ENCODE data around the gene SMG7. TPM values are rescaled to one million over a fixed set of nuclear protein-coding genes. Genes with fewer than 3 reads are reported as not detected.

The SMG7 gene
- total and polyA plus RNA-seq, 10 of the 15 experiments (the other 5 are each of a cell fraction or from before 2014, with no cell fraction given), result 9.5 to 65.4 (median 42.7) TPM

DNA sequence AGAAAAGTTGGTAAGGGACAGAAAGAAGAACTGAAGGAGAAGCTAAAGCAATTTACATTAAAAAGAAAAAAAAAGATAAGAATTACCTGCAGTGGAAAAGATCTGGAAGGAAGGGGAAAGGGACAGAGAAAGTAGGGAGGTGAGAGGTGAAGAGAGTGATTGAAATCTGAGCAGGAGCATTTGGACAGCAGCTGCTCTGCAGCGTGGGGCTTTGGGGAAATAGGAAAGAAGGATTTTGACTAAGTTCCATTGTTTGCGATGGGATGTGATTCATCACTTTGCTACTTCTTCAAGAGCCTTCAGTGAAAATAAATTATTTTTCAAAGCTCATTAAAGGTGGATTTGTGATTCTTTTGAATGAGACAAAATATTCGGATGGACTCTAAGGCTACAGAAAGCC lies 28.1 kb upstream of the SMG7 start:
- in situ Hi-C loops (cut with MboI), result no loop called here
- no peak for ATAC-seq
- RAD21 ChIA-PET (ENCODE audit: unreplicated experiment), result no interaction called here
- no peak for TF ChIP-seq JUND (IDR thresholded peaks at IDR 0.05; ENCODE audit: low read depth, low read length)
- no peak for TF ChIP-seq ZNF384 (IDR thresholded peaks at IDR 0.05; ENCODE audit: borderline replicate concordance, low read depth, low read length)
- no peak for TF ChIP-seq BMI1 (IDR thresholded peaks at IDR 0.05; ENCODE audit: borderline replicate concordance)
- TF ChIP-seq, protein P1, sequence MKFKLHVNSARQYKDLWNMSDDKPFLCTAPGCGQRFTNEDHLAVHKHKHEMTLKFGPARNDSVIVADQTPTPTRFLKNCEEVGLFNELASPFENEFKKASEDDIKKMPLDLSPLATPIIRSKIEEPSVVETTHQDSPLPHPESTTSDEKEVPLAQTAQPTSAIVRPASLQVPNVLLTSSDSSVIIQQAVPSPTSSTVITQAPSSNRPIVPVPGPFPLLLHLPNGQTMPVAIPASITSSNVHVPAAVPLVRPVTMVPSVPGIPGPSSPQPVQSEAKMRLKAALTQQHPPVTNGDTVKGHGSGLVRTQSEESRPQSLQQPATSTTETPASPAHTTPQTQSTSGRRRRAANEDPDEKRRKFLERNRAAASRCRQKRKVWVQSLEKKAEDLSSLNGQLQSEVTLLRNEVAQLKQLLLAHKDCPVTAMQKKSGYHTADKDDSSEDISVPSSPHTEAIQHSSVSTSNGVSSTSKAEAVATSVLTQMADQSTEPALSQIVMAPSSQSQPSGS (IDR thresholded peaks at IDR 0.05; ENCODE audit: low read length), result no peak
- no peak for TF ChIP-seq MXI1 (IDR thresholded peaks at IDR 0.05; ENCODE audit: low read depth, low read length)
- TF ChIP-seq, protein P2, sequence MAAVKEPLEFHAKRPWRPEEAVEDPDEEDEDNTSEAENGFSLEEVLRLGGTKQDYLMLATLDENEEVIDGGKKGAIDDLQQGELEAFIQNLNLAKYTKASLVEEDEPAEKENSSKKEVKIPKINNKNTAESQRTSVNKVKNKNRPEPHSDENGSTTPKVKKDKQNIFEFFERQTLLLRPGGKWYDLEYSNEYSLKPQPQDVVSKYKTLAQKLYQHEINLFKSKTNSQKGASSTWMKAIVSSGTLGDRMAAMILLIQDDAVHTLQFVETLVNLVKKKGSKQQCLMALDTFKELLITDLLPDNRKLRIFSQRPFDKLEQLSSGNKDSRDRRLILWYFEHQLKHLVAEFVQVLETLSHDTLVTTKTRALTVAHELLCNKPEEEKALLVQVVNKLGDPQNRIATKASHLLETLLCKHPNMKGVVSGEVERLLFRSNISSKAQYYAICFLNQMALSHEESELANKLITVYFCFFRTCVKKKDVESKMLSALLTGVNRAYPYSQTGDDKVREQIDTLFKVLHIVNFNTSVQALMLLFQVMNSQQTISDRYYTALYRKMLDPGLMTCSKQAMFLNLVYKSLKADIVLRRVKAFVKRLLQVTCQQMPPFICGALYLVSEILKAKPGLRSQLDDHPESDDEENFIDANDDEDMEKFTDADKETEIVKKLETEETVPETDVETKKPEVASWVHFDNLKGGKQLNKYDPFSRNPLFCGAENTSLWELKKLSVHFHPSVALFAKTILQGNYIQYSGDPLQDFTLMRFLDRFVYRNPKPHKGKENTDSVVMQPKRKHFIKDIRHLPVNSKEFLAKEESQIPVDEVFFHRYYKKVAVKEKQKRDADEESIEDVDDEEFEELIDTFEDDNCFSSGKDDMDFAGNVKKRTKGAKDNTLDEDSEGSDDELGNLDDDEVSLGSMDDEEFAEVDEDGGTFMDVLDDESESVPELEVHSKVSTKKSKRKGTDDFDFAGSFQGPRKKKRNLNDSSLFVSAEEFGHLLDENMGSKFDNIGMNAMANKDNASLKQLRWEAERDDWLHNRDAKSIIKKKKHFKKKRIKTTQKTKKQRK (IDR thresholded peaks at IDR 0.05; ENCODE audit: low read depth, low read length), result no peak
- no peak for TF ChIP-seq SIN3A (IDR thresholded peaks at IDR 0.05; ENCODE audit: low read depth, low read length)
- TF ChIP-seq CEBPB (IDR thresholded peaks at IDR 0.05; ENCODE audit: borderline replicate concordance in 1 of 2, low read depth in 2 of 2, low read length in 2 of 2), result no peak
- TF ChIP-seq, protein P3, sequence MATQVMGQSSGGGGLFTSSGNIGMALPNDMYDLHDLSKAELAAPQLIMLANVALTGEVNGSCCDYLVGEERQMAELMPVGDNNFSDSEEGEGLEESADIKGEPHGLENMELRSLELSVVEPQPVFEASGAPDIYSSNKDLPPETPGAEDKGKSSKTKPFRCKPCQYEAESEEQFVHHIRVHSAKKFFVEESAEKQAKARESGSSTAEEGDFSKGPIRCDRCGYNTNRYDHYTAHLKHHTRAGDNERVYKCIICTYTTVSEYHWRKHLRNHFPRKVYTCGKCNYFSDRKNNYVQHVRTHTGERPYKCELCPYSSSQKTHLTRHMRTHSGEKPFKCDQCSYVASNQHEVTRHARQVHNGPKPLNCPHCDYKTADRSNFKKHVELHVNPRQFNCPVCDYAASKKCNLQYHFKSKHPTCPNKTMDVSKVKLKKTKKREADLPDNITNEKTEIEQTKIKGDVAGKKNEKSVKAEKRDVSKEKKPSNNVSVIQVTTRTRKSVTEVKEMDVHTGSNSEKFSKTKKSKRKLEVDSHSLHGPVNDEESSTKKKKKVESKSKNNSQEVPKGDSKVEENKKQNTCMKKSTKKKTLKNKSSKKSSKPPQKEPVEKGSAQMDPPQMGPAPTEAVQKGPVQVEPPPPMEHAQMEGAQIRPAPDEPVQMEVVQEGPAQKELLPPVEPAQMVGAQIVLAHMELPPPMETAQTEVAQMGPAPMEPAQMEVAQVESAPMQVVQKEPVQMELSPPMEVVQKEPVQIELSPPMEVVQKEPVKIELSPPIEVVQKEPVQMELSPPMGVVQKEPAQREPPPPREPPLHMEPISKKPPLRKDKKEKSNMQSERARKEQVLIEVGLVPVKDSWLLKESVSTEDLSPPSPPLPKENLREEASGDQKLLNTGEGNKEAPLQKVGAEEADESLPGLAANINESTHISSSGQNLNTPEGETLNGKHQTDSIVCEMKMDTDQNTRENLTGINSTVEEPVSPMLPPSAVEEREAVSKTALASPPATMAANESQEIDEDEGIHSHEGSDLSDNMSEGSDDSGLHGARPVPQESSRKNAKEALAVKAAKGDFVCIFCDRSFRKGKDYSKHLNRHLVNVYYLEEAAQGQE (IDR thresholded peaks at IDR 0.05; ENCODE audit: low read depth, low read length), result no peak
- no peak for TF ChIP-seq NR2C1 (IDR thresholded peaks at IDR 0.05)
- TF ChIP-seq RELA (IDR thresholded peaks at IDR 0.05; ENCODE audit: borderline replicate concordance, partially characterized antibody), result no peak
- TF ChIP-seq SIX5 (IDR thresholded peaks at IDR 0.05; ENCODE audit: low read depth, low read length, severe bottlenecking), result no peak
- TF ChIP-seq, protein P4, sequence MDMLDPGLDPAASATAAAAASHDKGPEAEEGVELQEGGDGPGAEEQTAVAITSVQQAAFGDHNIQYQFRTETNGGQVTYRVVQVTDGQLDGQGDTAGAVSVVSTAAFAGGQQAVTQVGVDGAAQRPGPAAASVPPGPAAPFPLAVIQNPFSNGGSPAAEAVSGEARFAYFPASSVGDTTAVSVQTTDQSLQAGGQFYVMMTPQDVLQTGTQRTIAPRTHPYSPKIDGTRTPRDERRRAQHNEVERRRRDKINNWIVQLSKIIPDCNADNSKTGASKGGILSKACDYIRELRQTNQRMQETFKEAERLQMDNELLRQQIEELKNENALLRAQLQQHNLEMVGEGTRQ (IDR thresholded peaks at IDR 0.05; ENCODE audit: borderline replicate concordance, low read depth, low read length), result no peak
- TF ChIP-seq TARDBP (IDR thresholded peaks at IDR 0.05; ENCODE audit: borderline replicate concordance), result no peak
- no peak for TF ChIP-seq CREB1 (IDR thresholded peaks at IDR 0.05; ENCODE audit: low read depth)
- TF ChIP-seq ZNF622 (IDR thresholded peaks at IDR 0.05), result no peak

More for the DNA sequence above, 28.1 kb upstream of the SMG7 start:
- Histone ChIP-seq H4K20me1 (ENCODE audit: control insufficient read depth, insufficient read depth) (no peaks in the 10 kb centered on the region), H3K27ac (ENCODE audit: control insufficient read depth, insufficient read depth) (no peak overlapping the region), H3K9me3 (replicated peaks; ENCODE audit: control insufficient read depth, insufficient read depth, low read length) (no peaks in the 10 kb centered on the region), H3K79me2 (ENCODE audit: control insufficient read depth, insufficient read depth, low read length) (no peaks in the 10 kb centered on the region), H3K4me3 (no peak overlapping the region), H3K4me2 (ENCODE audit: control insufficient read depth, insufficient read depth) (no peak overlapping the region), H3K27me3 (replicated peaks in 1 of 2; ENCODE audit: control insufficient read depth in 2 of 2, insufficient read depth in 2 of 2, low read length in 1 of 2) (no peaks in the 10 kb centered on the region), H2AFZ (ENCODE audit: control insufficient read depth, low read depth, low read length) (no peak overlapping the region), H3K36me3 (ENCODE audit: control insufficient read depth in 2 of 2, insufficient read depth in 2 of 2, low read length in 1 of 2) (no peaks in the 10 kb centered on the region), H3K4me1 (ENCODE audit: control insufficient read depth, insufficient read depth, low read length) (no peaks in the 10 kb centered on the region), H3K9ac (ENCODE audit: control insufficient read depth, insufficient read depth, low read length) (no peak overlapping the region)
- WGBS (ENCODE audit: insufficient coverage, insufficient replicate concordance, low lambda C conversion rate, missing lambda C conversion rate), result 66% methylated on average over 3 of the region's 3 CpGs
- ChIA-PET POLR2A (interaction anchor here (0.5 kb wide), 1 partner anchor 62 kb away, joined by 4 read pairs; no protein-coding TSS in a partner anchor), CTCF (interaction anchor here (0.6 to 0.9 kb wide), 3 partner anchors 11 to 317 kb away, joined by 3 read pairs; no protein-coding TSS in a partner anchor), SMC1A (ENCODE audit: uncharacterized antibody, unreplicated experiment) (interaction anchor here (0.7 to 0.9 kb wide), 2 partner anchors 10 to 25 kb away, joined by 3 read pairs; no protein-coding TSS in a partner anchor)
- BruUV-seq (replicated peaks), result no TSS peak
- FAIRE-seq (no peak), DNase-seq (ENCODE audit: low read depth, low spot score) (no peak)
- intact Hi-C loops (cut with micrococcal nuclease; ENCODE audit: unreplicated experiment), result no loop called here

All from GM12878 (cell line).